ENCODE data around the gene COX7B2.

COX7B2 gene

GRCh38 chr4:46909078-46909477, at the start of gene COX7B2:
Gene COX7B2, minus strand, starts transcription at chr4:46909245. Its CDS starts 174,053 bp downstream, at chr4:46735192.
- no peak for DNase-seq

GRCh38 chr4:46956451-46956850, 47.4 kb upstream of the COX7B2 start:
- DNase-seq = no peak

GRCh38 chr4:46955601-46956000, 46.6 kb upstream of the COX7B2 start:
- DNase-seq = no peak

- no peak for DNase-seq
Measured at GRCh38 chr4:46954643-46955042, 45.6 kb upstream of the COX7B2 start.

- DNase-seq = no peak
Measured at GRCh38 chr4:46953564-46953963, 44.5 kb upstream of the COX7B2 start.

GRCh38 chr4:46952451-46952850, 43.4 kb upstream of the COX7B2 start:
- DNase-seq = no peak

- no peak for DNase-seq
Measured at GRCh38 chr4:46950826-46951225, 41.8 kb upstream of the COX7B2 start.

GRCh38 chr4:46949822-46950221, 40.8 kb upstream of the COX7B2 start:
- no peak for DNase-seq

GRCh38 chr4:46947541-46947940, 38.5 kb upstream of the COX7B2 start:
- DNase-seq = no peak

GRCh38 chr4:46946919-46947536, 38.0 kb upstream of the COX7B2 start:
- no peak for DNase-seq

GRCh38 chr4:46945062-46945461, 36.0 kb upstream of the COX7B2 start:
- no peak for DNase-seq

- no peak for DNase-seq
Measured at GRCh38 chr4:46944345-46944744, 35.3 kb upstream of the COX7B2 start.

GRCh38 chr4:46937493-46937892, 28.4 kb upstream of the COX7B2 start:
- DNase-seq = no peak

- no peak for DNase-seq
Measured at GRCh38 chr4:46934726-46935125, 25.7 kb upstream of the COX7B2 start.

- no peak for DNase-seq
Measured at GRCh38 chr4:46933686-46934085, 24.6 kb upstream of the COX7B2 start.

- no peak for DNase-seq
Measured at GRCh38 chr4:46931981-46932380, 22.9 kb upstream of the COX7B2 start.

- no peak for DNase-seq
Measured at GRCh38 chr4:46930891-46931290, 21.8 kb upstream of the COX7B2 start.

- DNase-seq = no peak
Measured at GRCh38 chr4:46927201-46927600, 18.2 kb upstream of the COX7B2 start.

GRCh38 chr4:46924789-46925529, 15.9 kb upstream of the COX7B2 start:
- no peak for DNase-seq

GRCh38 chr4:46922205-46922604, 13.2 kb upstream of the COX7B2 start:
- DNase-seq = no peak

GRCh38 chr4:46908148-46908547, 897 bp downstream of the COX7B2 start:
- DNase-seq = no peak

GRCh38 chr4:46900082-46900481, 9.0 kb downstream of the COX7B2 start:
- DNase-seq = no peak

- no peak for DNase-seq
Measured at GRCh38 chr4:46894826-46895225, 14.2 kb downstream of the COX7B2 start.

GRCh38 chr4:46890056-46890455, 19.0 kb downstream of the COX7B2 start:
- no peak for DNase-seq

GRCh38 chr4:46889410-46889809, 19.6 kb downstream of the COX7B2 start:
- no peak for DNase-seq

Measured in stimulated activated CD4-positive, alpha-beta T cell treated with anti-CD3 and anti-CD28 coated beads, Interleukin-4, amount 100 ng/mL, for 4 hours (primary cell).